Activated T-helper 1 cell treated with anti-CD3 and anti-CD28 coated beads, Interleukin-12 subunit alpha, Interleukin-12 subunit beta, Interleukin-2, Interleukin-4 antibody, amounts not matched to agents 30 ng/mL and 10 ng/mL and 1 ng/mL, durations not matched to agents 14 hours and 24 hours and 36 hours (primary cell): ENCODE results near the gene FXYD1. TPM values are rescaled to one million over a fixed set of nuclear protein-coding genes. Genes with fewer than 3 reads are reported as not detected.
"Not testable (repeated sequence)": the region's sequence is repeated elsewhere in the genome, so short reads cannot be mapped to it uniquely, and the experiment has no call there.

ENCODE experiments used
- DNase-seq: peaks from one replicate; pipeline ENCODE4 v3.0.0; 2021; ENCODE audit warnings: low spot score
- H3K27ac Mint-ChIP-seq: one replicate; pipeline ENCODE4 v1.8.0; 2021; ENCODE audit warnings: mild to moderate bottlenecking, mixed read lengths
- H3K27me3 Mint-ChIP-seq: one replicate; pipeline ENCODE4 v1.8.0; 2022; ENCODE audit warnings: mild to moderate bottlenecking, moderate library complexity, mixed read lengths; ENCODE audit not compliant: insufficient read depth
- H3K36me3 Mint-ChIP-seq: one replicate; pipeline ENCODE4 v1.8.0; 2021; ENCODE audit warnings: low read depth, mixed read lengths
- H3K4me1 Mint-ChIP-seq: one replicate; pipeline ENCODE4 v1.8.0; 2021; ENCODE audit warnings: low read depth, mixed read lengths
- H3K4me3 Mint-ChIP-seq: one replicate; pipeline ENCODE4 v1.8.0; 2021; ENCODE audit warnings: mild to moderate bottlenecking, moderate library complexity, mixed read lengths
- H3K9me3 Mint-ChIP-seq: one replicate; pipeline ENCODE4 v1.8.0; 2021; ENCODE audit warnings: mixed read lengths
- intact Hi-C: fragments of 100-400 bp; cut with micrococcal nuclease; formaldehyde crosslinking; loops from one replicate; pipeline ENCODE4 v1.15.1; 2024
- total RNA-seq: library from RNA; stranded (reverse); gene quantifications from 2 replicates; pipeline ENCODE4 v1.2.3, GENCODE V29; 2022

FXYD1 gene
- total RNA-seq, 1 donor from 2014 or later: not detected

DNA sequence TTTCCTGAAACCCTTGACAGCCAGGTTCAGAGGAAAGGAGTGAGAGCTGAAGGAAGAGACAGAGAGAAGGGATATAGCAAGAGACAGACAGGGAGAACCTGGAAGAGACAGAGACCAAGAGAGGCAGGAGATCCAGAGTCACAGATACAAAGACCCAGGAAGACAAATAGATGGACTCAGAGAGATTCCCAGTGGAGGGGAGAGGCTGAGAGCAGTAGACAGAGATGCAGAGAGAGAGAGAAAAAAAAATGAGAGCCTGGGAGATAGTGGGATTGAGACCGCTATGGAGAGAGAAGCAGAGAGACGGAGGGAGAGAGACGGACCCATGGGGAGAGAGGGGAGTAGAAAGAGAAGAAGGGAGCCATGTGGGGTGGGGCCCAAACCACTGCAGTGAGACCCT is 5.2 kb downstream of the FXYD1 start:
- Mint-ChIP-seq H3K36me3 (peaks cover 2% of the 10 kb centered on the region), H3K9me3 (no peaks in the 10 kb centered on the region), H3K27me3 (peaks cover 12% of the 10 kb centered on the region), H3K27ac (no peak overlapping the region), H3K4me1 (peaks cover 30% of the 10 kb centered on the region), H3K4me3 (peak overlapping the region; percentile 16)
- intact Hi-C loops: loop anchor here (2.0 to 5.0 kb wide), 2 partner anchors 73 to 203 kb away; partner anchors contain the start of gene FFAR1
- no peak for DNase-seq

DNA sequence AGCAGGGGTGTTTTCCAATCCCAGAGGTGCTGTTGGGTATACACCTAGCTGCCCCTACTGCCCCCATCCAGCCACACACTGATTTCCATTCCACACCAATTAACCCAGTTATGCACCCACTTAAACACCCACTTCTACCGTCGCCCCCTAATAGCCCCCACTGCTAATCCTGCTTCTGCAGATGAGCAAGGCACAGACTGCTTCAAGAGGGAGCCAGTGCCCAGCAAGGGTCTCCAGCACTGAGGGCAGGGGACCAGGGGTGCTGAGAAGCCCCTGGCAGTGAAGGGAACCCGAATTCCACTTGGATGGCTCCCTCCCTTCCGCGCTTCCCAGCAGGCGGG is 5.6 kb downstream of the FXYD1 start:
- Mint-ChIP-seq H3K27ac (no peak overlapping the region), H3K4me1 (peaks cover 30% of the 10 kb centered on the region), H3K27me3 (peaks cover 12% of the 10 kb centered on the region), H3K36me3 (peaks cover 2% of the 10 kb centered on the region), H3K4me3 (no peak overlapping the region), H3K9me3 (no peaks in the 10 kb centered on the region)
- no peak for DNase-seq
- intact Hi-C loops: loop anchor here (5.0 kb wide), 1 partner anchor 203 kb away; the partner anchor contains the start of gene FFAR1

- Mint-ChIP-seq H3K36me3 (peaks cover 2% of the 10 kb centered on the region), H3K4me3 (no peak overlapping the region), H3K4me1 (peaks cover 30% of the 10 kb centered on the region), H3K27me3 (peaks cover 12% of the 10 kb centered on the region), H3K27ac (no peak overlapping the region), H3K9me3 (no peaks in the 10 kb centered on the region)
- intact Hi-C loops: loop anchor here (5.0 kb wide), 1 partner anchor 202 kb away; the partner anchor contains the start of gene FFAR1
- no peak for DNase-seq
These were observed 6.2 kb downstream of the FXYD1 start for GRCh38 chr19:35144600-35145436.

DNA sequence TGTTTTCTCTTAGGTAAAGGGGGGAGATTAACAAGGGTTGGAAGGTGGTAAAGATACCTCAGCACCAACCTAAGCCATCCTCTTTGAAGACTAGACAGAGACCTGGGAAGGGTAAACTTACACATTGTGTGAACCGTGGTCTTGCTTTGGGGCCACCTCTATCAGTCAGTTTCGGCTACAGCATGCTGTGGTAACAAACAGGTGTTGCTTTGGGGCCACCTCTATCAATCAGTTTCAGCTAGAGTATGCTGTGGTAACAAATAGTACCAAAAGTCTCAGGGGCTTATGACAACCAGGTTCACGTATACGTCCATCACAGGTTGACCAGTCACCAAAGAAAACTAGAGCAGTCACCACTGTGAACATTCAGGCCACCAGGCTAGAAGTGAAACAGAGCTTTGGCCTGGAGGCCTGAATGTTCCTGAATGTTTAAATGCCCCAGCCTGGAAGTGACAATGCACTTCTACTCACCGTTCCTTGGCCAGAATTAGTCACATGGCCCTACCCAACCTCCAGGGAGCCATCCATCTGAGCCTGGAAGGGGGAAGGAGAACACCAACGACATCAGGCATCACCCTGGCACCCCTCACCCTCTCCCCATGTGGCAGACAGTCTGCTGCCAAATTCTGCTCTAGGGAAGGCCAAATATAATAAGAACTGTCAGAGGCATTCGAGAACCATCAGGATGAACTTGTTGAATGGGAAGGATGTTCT is 8.3 kb downstream of the FXYD1 start:
- no peak for DNase-seq
- intact Hi-C loops: no loop called here
- Mint-ChIP-seq H3K36me3 (peaks cover 2% of the 10 kb centered on the region), H3K4me1 (peaks cover 15% of the 10 kb centered on the region), H3K4me3 (no peak overlapping the region), H3K27ac (no peak overlapping the region), H3K9me3 (no peaks in the 10 kb centered on the region), H3K27me3 (peaks cover 10% of the 10 kb centered on the region)

- Mint-ChIP-seq H3K36me3 (no peaks in the 10 kb centered on the region), H3K4me1 (peaks cover 16% of the 10 kb centered on the region), H3K4me3 (no peak overlapping the region), H3K27me3 (peaks cover 8% of the 10 kb centered on the region), H3K9me3 (no peaks in the 10 kb centered on the region), H3K27ac (no peak overlapping the region)
- intact Hi-C loops: no loop called here
- DNase-seq: no peak
These were observed 10.8 kb downstream of the FXYD1 start for GRCh38 chr19:35149463-35149862.

DNA sequence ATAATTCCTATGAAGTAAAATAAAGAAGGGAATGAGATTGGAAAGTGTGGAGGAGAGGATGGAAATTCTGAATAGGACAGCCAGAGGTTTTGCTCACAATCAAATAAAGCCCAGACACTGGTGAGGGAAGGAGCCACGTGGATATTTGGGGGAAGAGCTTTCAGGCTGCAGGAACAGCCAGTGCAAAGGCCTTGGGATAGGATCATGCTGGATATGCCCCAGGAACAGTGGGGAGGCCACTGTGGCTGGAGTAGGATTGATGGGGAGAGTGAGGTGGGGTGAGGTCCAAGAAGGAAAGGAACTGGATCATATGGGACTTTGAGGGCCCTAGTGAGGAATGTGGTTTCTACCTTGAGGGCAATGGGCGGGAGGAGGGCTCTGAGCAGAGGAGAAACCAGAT is 11.8 kb downstream of the FXYD1 start:
- peaks cover 22% of the 10 kb centered on the region for H3K4me1 Mint-ChIP-seq
- no peaks in the 10 kb centered on the region for H3K9me3 Mint-ChIP-seq
- H3K27ac Mint-ChIP-seq: no peak overlapping the region
- no peak for DNase-seq
- intact Hi-C loops: loop anchor here (10.0 kb wide), 1 partner anchor 594 kb away; the partner anchor contains the start of genes IGFLR1, LIN37, PSENEN and U2AF1L4
- peaks cover 7% of the 10 kb centered on the region for H3K27me3 Mint-ChIP-seq
- H3K4me3 Mint-ChIP-seq: no peak overlapping the region
- H3K36me3 Mint-ChIP-seq: peaks cover 4% of the 10 kb centered on the region

GRCh38 chr19:35151273-35152065 is 12.8 kb downstream of the FXYD1 start:
- Mint-ChIP-seq H3K27ac (no peak overlapping the region), H3K36me3 (peaks cover 13% of the 10 kb centered on the region), H3K27me3 (peaks cover 7% of the 10 kb centered on the region), H3K9me3 (no peaks in the 10 kb centered on the region), H3K4me3 (no peak overlapping the region), H3K4me1 (peaks cover 28% of the 10 kb centered on the region)
- DNase-seq: no peak
- intact Hi-C loops: loop anchor here (10.0 kb wide), 1 partner anchor 593 kb away; the partner anchor contains the start of genes IGFLR1, LIN37, PSENEN and U2AF1L4

DNA sequence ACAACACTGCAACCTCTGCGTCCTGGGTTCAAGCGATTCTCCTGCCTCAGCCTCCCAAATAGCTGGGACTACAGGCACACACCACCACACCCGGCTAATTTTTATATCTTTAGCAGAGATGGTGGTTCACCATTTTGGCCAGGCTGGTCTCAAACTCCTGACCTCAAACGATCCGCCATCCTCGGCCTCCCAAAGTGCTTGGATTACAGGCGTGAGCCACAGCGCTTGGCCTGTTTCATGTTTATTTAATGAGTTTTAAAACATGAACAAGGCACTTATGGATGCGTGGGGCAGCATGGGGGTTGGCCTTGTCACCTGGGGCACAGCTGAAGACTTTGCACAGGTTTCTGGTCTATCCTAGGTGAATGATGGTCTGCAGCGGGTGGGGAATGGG is 14.5 kb downstream of the FXYD1 start:
- DNase-seq, H3K27ac Mint-ChIP-seq, H3K27me3 Mint-ChIP-seq, H3K9me3 Mint-ChIP-seq: not testable (repeated sequence)
- Mint-ChIP-seq H3K36me3 (peaks cover 22% of the 10 kb centered on the region), H3K4me1 (peaks cover 40% of the 10 kb centered on the region), H3K4me3 (peak overlapping the region; percentile 100)
- intact Hi-C loops: loop anchor here (1.0 to 10.0 kb wide), 2 partner anchors 12 to 592 kb away; partner anchors contain the start of genes IGFLR1, LIN37, PSENEN and U2AF1L4

DNA sequence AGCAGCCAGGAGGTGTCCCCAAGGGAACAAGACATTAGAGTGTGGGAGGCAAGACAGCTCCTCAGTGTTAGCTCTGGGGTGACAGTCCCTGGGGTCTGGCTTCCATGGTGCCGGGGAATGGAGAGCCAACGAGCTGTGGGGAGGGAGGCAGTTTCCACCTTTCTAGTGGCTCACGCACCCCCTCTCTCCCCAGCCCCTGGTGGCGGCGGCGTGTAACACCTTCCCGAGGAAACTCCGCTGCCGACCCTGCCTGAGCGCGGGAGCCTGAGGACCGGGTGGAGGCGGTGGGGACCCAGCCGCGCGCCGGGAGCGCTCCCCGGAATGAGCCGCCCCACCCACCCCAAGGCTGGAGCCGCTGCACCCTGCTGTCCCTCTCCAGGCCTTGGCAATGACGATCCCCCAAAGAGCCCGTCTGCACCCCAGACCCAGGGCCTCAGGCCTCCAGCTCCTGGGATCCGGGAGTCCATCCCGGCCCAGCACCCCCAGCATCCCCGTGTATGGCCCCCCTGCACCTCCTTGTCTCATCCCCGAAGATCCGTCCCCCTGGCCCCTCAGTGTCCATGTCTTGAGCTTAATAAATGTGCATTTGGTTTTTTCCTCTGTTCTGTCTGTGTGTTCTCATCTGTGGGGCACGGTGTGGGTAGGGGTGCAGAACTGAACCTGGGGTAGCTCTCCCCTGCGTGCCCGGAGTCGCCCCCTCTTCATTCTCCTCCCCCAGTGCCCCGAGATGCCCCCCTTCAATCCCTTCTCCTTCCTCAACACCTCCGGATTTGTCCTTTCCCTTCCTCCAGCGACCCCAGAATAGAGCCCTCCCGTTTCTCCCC is 15.3 kb downstream of the FXYD1 start:
- H3K9me3 Mint-ChIP-seq: no peaks in the 10 kb centered on the region
- intact Hi-C loops: loop anchor here (1.0 to 10.0 kb wide), 3 partner anchors 13 to 591 kb away; partner anchors contain the start of genes IGFLR1, LIN37, PSENEN and U2AF1L4
- peak overlapping the region; percentile 100 for H3K4me3 Mint-ChIP-seq
- H3K27me3 Mint-ChIP-seq: peaks cover 7% of the 10 kb centered on the region
- DNase-seq: peak; percentile 65
- H3K4me1 Mint-ChIP-seq: peaks cover 47% of the 10 kb centered on the region
- H3K27ac Mint-ChIP-seq: peak overlapping the region; percentile 100
- peaks cover 29% of the 10 kb centered on the region for H3K36me3 Mint-ChIP-seq

GRCh38 chr19:35154525-35155406 is 16.1 kb downstream of the FXYD1 start, which contains the start of gene FXYD5:
Gene FXYD5, plus strand, starts transcription at chr19:35154735. Its CDS starts 816 bp downstream, at chr19:35155551.
- peaks cover 54% of the 10 kb centered on the region for H3K4me1 Mint-ChIP-seq
- peak; percentile 60 for DNase-seq
- peak within 1 kb of the TSS; percentile 100 for H3K4me3 Mint-ChIP-seq
- H3K27ac Mint-ChIP-seq: peak within 1 kb of the TSS; percentile 100
- H3K27me3 Mint-ChIP-seq: peaks cover 7% of the 10 kb centered on the region
- H3K9me3 Mint-ChIP-seq: no peaks in the 10 kb centered on the region
- intact Hi-C loops: loop anchor here (1.0 to 10.0 kb wide), 5 partner anchors 16 to 590 kb away; partner anchors contain the start of genes IGFLR1, LIN37, PSENEN and U2AF1L4
- peaks cover 37% of the 10 kb centered on the region for H3K36me3 Mint-ChIP-seq

GRCh38 chr19:35155441-35155840 is 16.8 kb downstream of the FXYD1 start:
- Mint-ChIP-seq H3K27ac (peak overlapping the region; percentile 100), H3K4me3 (peak overlapping the region; percentile 100), H3K9me3 (no peaks in the 10 kb centered on the region), H3K27me3 (peaks cover 7% of the 10 kb centered on the region), H3K4me1 (peaks cover 54% of the 10 kb centered on the region), H3K36me3 (peaks cover 44% of the 10 kb centered on the region)
- intact Hi-C loops: loop anchor here (1.0 to 10.0 kb wide), 5 partner anchors 15 to 589 kb away; partner anchors contain the start of genes IGFLR1, LIN37, PSENEN and U2AF1L4
- no peak for DNase-seq
